K562 (cell line): Measurements from ENCODE around the gene GUCA1A. TPM values are rescaled to one million over a fixed set of nuclear protein-coding genes. Genes with fewer than 3 reads are reported as not detected.

ENCODE experiments used
- ATF1 ChIP-seq, 2 experiments: fragments of 450-650 bp in 1 of 2; IDR thresholded peaks; 2 replicates each; pipeline ENCODE4 v1.6.1; 2016; ENCODE audit warnings: missing compliant biosample characterization in 1 of 2, missing genetic modification characterization in 1 of 2
- BRF1 ChIP-seq: IDR thresholded peaks from 3 replicates; pipeline ENCODE4 v1.6.1; 2011; ENCODE audit warnings: borderline replicate concordance, mild to moderate bottlenecking; ENCODE audit not compliant: insufficient read length; ENCODE audit errors: extremely low read depth
- DPF2 ChIP-seq: fragments of 450-650 bp; IDR thresholded peaks from 2 replicates; pipeline ENCODE4 v1.6.1; 2016
- EGR1 ChIP-seq: fragments of 450-650 bp; conservative IDR thresholded peaks from 2 replicates; pipeline ENCODE4 v1.6.1; 2017; ENCODE audit warnings: mild to moderate bottlenecking
- MAZ ChIP-seq, 2 experiments: fragments of 450-650 bp in 1 of 2; sonication (generic) in 1 of 2; formaldehyde crosslinking; IDR thresholded peaks in 1 of 2; conservative IDR thresholded peaks in 1 of 2; 2 replicates each; pipeline versions ENCODE4 v1.4.0 to v1.5.0; 2020; ENCODE audit warnings: mild to moderate bottlenecking in 1 of 2, missing genetic modification reagents in 1 of 2
- MEIS2 ChIP-seq: fragments of 450-650 bp; IDR thresholded peaks from 2 replicates; pipeline ENCODE4 v1.6.1; 2014; ENCODE audit warnings: mild to moderate bottlenecking; ENCODE audit not compliant: partially characterized antibody
- NFIX ChIP-seq: fragments of 250-450 bp; sonication (Bioruptor Pico); IDR thresholded peaks from 2 replicates; pipeline ENCODE4 v1.4.0; 2020; ENCODE audit warnings: low read depth, mild to moderate bottlenecking, moderate library complexity
- RCOR1 ChIP-seq, 2 experiments: IDR thresholded peaks; 2 replicates each; pipeline ENCODE4 v1.6.1; 2012; ENCODE audit warnings: low read depth in 2 of 2, low read length in 2 of 2, borderline replicate concordance in 1 of 2, improper control_type of control experiment in 1 of 2
- TCF7L2 ChIP-seq: fragments of 150-350 bp; IDR thresholded peaks from 2 replicates; pipeline ENCODE4 v1.6.1; 2016; ENCODE audit warnings: low read depth, mild to moderate bottlenecking, low read length, moderate library complexity
- USF1 ChIP-seq: sonication (generic); formaldehyde crosslinking; IDR thresholded peaks from 2 replicates; pipeline ENCODE4 v1.9.0; 2022; ENCODE audit warnings: mild to moderate bottlenecking, missing genetic modification reagents
- VEZF1 ChIP-seq: fragments of 200-800 bp; sonication (Bioruptor generic); IDR thresholded peaks from 2 replicates; pipeline ENCODE4 v1.6.1; 2017; ENCODE audit warnings: missing genetic modification characterization, missing compliant biosample characterization
- ZBTB7A ChIP-seq: IDR thresholded peaks from 2 replicates; pipeline ENCODE4 v1.6.1; 2011; ENCODE audit warnings: low read depth, mild to moderate bottlenecking, low read length, moderate library complexity, borderline replicate concordance; ENCODE audit not compliant: control insufficient read depth
- ZNF23 ChIP-seq: fragments of 250-450 bp; sonication (Bioruptor Pico); IDR thresholded peaks from 2 replicates; pipeline ENCODE4 v1.4.0; 2020; ENCODE audit warnings: mild to moderate bottlenecking
- ZNF263 ChIP-seq: sonication (generic); formaldehyde crosslinking; IDR thresholded peaks from 2 replicates; pipeline ENCODE4 v1.8.0; 2022; ENCODE audit warnings: mild to moderate bottlenecking, missing genetic modification reagents, borderline replicate concordance
- ZNF408 ChIP-seq: fragments of 250-450 bp; sonication (Bioruptor Pico); IDR thresholded peaks from 2 replicates; pipeline ENCODE4 v1.4.0; 2020; ENCODE audit warnings: low read depth, mild to moderate bottlenecking, moderate library complexity
- polyA plus RNA-seq, 8 experiments: library from polyadenylated mRNA; depleted of rRNA in 4 of 8; stranded (reverse) in 5 of 8; unstranded in 3 of 8; fragments of >200 nt; fragmentation: Nextera tagmentation in 2 of 8; fragmentation: Illumina TruSeq in 1 of 8; extraction: Ambion mirVana in 2 of 8; extraction: Trizol in 1 of 8; gene quantifications; 2 replicates each; pipeline versions ENCODE4 v1.2.1 to v1.2.3, GENCODE V29; 2011 to 2014; ENCODE audit warnings: inconsistent platforms in 1 of 8, missing spikeins in 1 of 8
- total RNA-seq, 7 experiments: library from RNA; depleted of rRNA in 6 of 7; stranded (reverse); fragments of >200 nt in 6 of 7; fragmentation: Illumina TruSeq in 2 of 7; extraction: Trizol in 2 of 7; gene quantifications; 2 replicates each; pipeline versions ENCODE4 v1.2.1 to v1.2.3, GENCODE V29; 2011 to 2021; ENCODE audit warnings: low replicate concordance in 1 of 7
- TF ChIP-seq, protein P1 (sequence below): sonication (generic); IDR thresholded peaks from 2 replicates; pipeline ENCODE4 v1.6.1; 2016
- TF ChIP-seq, protein P2 (sequence below): fragments of 450-650 bp; IDR thresholded peaks from 2 replicates; pipeline ENCODE4 v1.6.1; 2017; ENCODE audit warnings: antibody characterized with exemption
- TF ChIP-seq, protein P3 (sequence below): fragments of 450-650 bp; IDR thresholded peaks from 2 replicates; pipeline ENCODE4 v1.6.1; 2016; ENCODE audit warnings: antibody characterized with exemption

The GUCA1A gene
- total and polyA plus RNA-seq, 9 of the 15 experiments (the other 6 are each of a cell fraction or from before 2014, with no cell fraction given): not detected

DNA sequence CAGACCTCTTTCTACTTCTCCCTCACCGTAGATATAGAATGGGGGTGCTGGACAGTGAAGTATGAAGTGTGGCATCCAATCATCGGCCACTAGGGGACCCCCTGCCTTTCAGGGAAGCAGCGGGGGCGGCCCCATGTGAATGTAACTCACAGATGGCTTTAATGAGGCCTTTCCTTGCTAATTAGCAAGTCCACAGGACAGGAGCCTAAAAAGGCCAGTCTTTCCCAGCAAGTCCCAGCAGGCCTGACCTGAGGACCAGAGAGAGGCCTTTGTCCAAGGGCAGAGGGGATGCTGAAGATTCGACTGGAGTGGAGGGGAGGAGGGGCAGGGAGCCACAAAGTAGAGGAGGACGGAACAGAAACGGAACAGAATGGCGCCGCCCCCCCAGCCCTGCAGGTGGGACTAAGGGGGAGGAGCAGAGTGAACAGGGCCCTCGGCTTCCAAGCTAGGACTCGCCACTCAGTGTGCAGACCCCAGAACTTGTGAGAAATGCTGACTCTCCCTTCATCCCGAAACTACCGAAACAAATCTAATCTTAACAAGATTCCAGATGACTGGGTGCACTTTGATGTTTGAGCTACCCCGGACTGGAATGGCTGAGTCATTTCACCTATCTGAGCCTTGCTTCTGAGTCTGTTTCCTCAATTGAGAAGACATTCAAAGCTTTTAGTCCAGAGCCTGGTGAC lies 36.5 kb upstream of the GUCA1A start (continued):
- TF ChIP-seq BRF1: no peak
- TF ChIP-seq MEIS2: peak; percentile 8
- peak; percentile 95 for TF ChIP-seq ZNF263 (CRISPR knock-in tag)
- peak in 1 of 2 experiments; percentile 55; a peak in 2 of 4 replicates for TF ChIP-seq MAZ (CRISPR knock-in tag; conservative IDR thresholded peaks at IDR 0.05 in 1 of 2, IDR thresholded peaks at IDR 0.05 in 1 of 2)
- TF ChIP-seq, protein P1, sequence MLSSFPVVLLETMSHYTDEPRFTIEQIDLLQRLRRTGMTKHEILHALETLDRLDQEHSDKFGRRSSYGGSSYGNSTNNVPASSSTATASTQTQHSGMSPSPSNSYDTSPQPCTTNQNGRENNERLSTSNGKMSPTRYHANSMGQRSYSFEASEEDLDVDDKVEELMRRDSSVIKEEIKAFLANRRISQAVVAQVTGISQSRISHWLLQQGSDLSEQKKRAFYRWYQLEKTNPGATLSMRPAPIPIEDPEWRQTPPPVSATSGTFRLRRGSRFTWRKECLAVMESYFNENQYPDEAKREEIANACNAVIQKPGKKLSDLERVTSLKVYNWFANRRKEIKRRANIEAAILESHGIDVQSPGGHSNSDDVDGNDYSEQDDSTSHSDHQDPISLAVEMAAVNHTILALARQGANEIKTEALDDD: peak; percentile 47; the same call in 1 of the 2 replicates
- TF ChIP-seq, protein P2, sequence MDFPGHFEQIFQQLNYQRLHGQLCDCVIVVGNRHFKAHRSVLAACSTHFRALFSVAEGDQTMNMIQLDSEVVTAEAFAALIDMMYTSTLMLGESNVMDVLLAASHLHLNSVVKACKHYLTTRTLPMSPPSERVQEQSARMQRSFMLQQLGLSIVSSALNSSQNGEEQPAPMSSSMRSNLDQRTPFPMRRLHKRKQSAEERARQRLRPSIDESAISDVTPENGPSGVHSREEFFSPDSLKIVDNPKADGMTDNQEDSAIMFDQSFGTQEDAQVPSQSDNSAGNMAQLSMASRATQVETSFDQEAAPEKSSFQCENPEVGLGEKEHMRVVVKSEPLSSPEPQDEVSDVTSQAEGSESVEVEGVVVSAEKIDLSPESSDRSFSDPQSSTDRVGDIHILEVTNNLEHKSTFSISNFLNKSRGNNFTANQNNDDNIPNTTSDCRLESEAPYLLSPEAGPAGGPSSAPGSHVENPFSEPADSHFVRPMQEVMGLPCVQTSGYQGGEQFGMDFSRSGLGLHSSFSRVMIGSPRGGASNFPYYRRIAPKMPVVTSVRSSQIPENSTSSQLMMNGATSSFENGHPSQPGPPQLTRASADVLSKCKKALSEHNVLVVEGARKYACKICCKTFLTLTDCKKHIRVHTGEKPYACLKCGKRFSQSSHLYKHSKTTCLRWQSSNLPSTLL: peak; percentile 92
- no peak for TF ChIP-seq ZNF408
- TF ChIP-seq EGR1: peak; percentile 95
- TF ChIP-seq DPF2: peak; percentile 90
- peak in 1 of 2 experiments; percentile 88; a peak in 1 of 4 replicates for TF ChIP-seq RCOR1 (IDR thresholded peaks at IDR 0.05; ENCODE audit: borderline replicate concordance in 1 of 2, low read depth in 2 of 2, low read length in 2 of 2)
- TF ChIP-seq USF1 (CRISPR knock-in tag): peak; percentile 31; the same call in 1 of the 2 replicates
- peak; percentile 58; the same call in 1 of the 2 replicates for TF ChIP-seq TCF7L2
- no peak for TF ChIP-seq ZNF23 (CRISPR knock-in tag)
- TF ChIP-seq, protein P3, sequence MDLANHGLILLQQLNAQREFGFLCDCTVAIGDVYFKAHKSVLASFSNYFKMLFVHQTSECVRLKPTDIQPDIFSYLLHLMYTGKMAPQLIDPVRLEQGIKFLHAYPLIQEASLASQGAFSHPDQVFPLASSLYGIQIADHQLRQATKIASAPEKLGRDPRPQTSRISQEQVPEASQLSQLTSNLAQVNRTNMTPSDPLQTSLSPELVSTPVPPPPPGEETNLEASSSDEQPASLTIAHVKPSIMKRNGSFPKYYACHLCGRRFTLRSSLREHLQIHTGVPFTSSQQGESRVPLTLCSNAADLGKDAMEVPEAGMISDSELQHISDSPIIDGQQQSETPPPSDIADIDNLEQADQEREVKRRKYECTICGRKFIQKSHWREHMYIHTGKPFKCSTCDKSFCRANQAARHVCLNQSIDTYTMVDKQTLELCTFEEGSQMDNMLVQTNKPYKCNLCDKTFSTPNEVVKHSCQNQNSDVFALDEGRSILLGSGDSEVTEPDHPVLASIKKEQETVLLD: peak; percentile 52; the same call in 1 of the 2 replicates
- TF ChIP-seq ZBTB7A: peak; percentile 61
- TF ChIP-seq ATF1 (CRISPR knock-in tag; IDR thresholded peaks at IDR 0.05): no peak
- peak; percentile 42; the same call in 1 of the 2 replicates for TF ChIP-seq ATF1 (tag; IDR thresholded peaks at IDR 0.05)
- no peak for TF ChIP-seq NFIX (CRISPR knock-in tag)
- TF ChIP-seq VEZF1: peak; percentile 41; the same call in 1 of the 2 replicates
